RWPE2 (cell line): ENCODE results near the gene OR52M1.
"Not testable (repeated sequence)": the region's sequence is repeated elsewhere in the genome, so short reads cannot be mapped to it uniquely, and the experiment has no call there.

Source experiments
- ATAC-seq: fragments of 200-7000 bp; cut with Tn5 transposase; 3 replicates; pipeline ENCODE4 v1.9.1; 2021; ENCODE audit warnings: low read depth
- DNase-seq: peaks from one replicate; pipeline ENCODE4 v3.0.0-alpha.2; 2020; ENCODE audit warnings: low spot score
- H3K27ac ChIP-seq: fragments of 450-650 bp; 2 replicates; pipeline ENCODE4 v1.5.1; 2017; ENCODE audit warnings: mild to moderate bottlenecking; ENCODE audit not compliant: poor library complexity, severe bottlenecking
- H3K27me3 ChIP-seq: fragments of 250-450 bp; sonication (Bioruptor Pico); 2 replicates; pipeline ENCODE4 v1.5.1; 2021; ENCODE audit warnings: mild to moderate bottlenecking, moderate library complexity; ENCODE audit not compliant: insufficient read depth, poor library complexity, severe bottlenecking
- H3K36me3 ChIP-seq: fragments of 250-450 bp; sonication (Bioruptor Pico); 2 replicates; pipeline ENCODE4 v1.5.1; 2020; ENCODE audit warnings: low read depth, mild to moderate bottlenecking, moderate library complexity
- H3K4me1 ChIP-seq: fragments of 250-450 bp; sonication (Bioruptor Pico); 2 replicates; pipeline ENCODE4 v1.5.1; 2021; ENCODE audit warnings: mild to moderate bottlenecking, moderate library complexity; ENCODE audit not compliant: insufficient read depth, poor library complexity, severe bottlenecking
- H3K4me3 ChIP-seq: fragments of 250-450 bp; sonication (Bioruptor Pico); 2 replicates; pipeline ENCODE4 v1.5.1; 2021; ENCODE audit warnings: mild to moderate bottlenecking, moderate library complexity; ENCODE audit not compliant: severe bottlenecking
- H3K9me3 ChIP-seq: fragments of 250-450 bp; sonication (Bioruptor Pico); 2 replicates; pipeline ENCODE4 v1.5.1; 2021; ENCODE audit warnings: mild to moderate bottlenecking, moderate library complexity; ENCODE audit not compliant: severe bottlenecking
- CTCF ChIP-seq: fragments of 450-650 bp; IDR thresholded peaks from one replicate; pipeline ENCODE4 v1.5.1; 2017; ENCODE audit warnings: mild to moderate bottlenecking, moderate library complexity; ENCODE audit not compliant: poor library complexity, severe bottlenecking

OR52M1 gene

GRCh38 chr11:4527926-4528325 lies 17.1 kb upstream of the OR52M1 start:
- Histone ChIP-seq H3K36me3 (no peaks in the 10 kb centered on the region), H3K4me1 (no peaks in the 10 kb centered on the region), H3K4me3 (no peak overlapping the region), H3K27me3 (peaks cover 4% of the 10 kb centered on the region), H3K27ac (no peak overlapping the region), H3K9me3 (no peaks in the 10 kb centered on the region)
- TF ChIP-seq CTCF: no peak
- no peak for DNase-seq
- ATAC-seq: no peak

- not testable (repeated sequence) for H3K27me3 ChIP-seq, ATAC-seq, DNase-seq, H3K36me3 ChIP-seq, H3K9me3 ChIP-seq, H3K4me3 ChIP-seq, H3K4me1 ChIP-seq, H3K27ac ChIP-seq
Observed at GRCh38 chr11:4531686-4532085, 13.3 kb upstream of the OR52M1 start.

GRCh38 chr11:4539603-4540219 lies 5.3 kb upstream of the OR52M1 start:
- ATAC-seq (peak; percentile 79), DNase-seq (no peak)
- no peaks in the 10 kb centered on the region for H3K27me3 ChIP-seq

GRCh38 chr11:4541071-4541470 lies 3.9 kb upstream of the OR52M1 start:
- ATAC-seq (no peak), DNase-seq (no peak)
- TF ChIP-seq CTCF: no peak
- Histone ChIP-seq H3K4me1 (peaks cover 3% of the 10 kb centered on the region), H3K4me3 (no peak overlapping the region), H3K9me3 (no peaks in the 10 kb centered on the region), H3K36me3 (no peaks in the 10 kb centered on the region), H3K27ac (no peak overlapping the region), H3K27me3 (no peaks in the 10 kb centered on the region)

More at GRCh38 chr11:4539603-4540219, 5.3 kb upstream of the OR52M1 start:
- no peak overlapping the region for H3K4me3 ChIP-seq
- no peak overlapping the region for H3K27ac ChIP-seq
- no peaks in the 10 kb centered on the region for H3K36me3 ChIP-seq
- peak; percentile 69 for TF ChIP-seq CTCF
- H3K9me3 ChIP-seq: no peaks in the 10 kb centered on the region
- peaks cover 3% of the 10 kb centered on the region for H3K4me1 ChIP-seq

GRCh38 chr11:4543561-4543960 lies 1.4 kb upstream of the OR52M1 start:
- DNase-seq (no peak), ATAC-seq (peak; percentile 51)
- no peak for TF ChIP-seq CTCF
- no peaks in the 10 kb centered on the region for H3K9me3 ChIP-seq
- no peaks in the 10 kb centered on the region for H3K36me3 ChIP-seq
- H3K27me3 ChIP-seq: no peaks in the 10 kb centered on the region
- no peak overlapping the region for H3K4me3 ChIP-seq
- H3K4me1 ChIP-seq: peaks cover 3% of the 10 kb centered on the region
- no peak overlapping the region for H3K27ac ChIP-seq
